Adrenal gland (tissue), 12 donors: ENCODE measurements around the gene RINL. TPM values are rescaled to one million over a fixed set of nuclear protein-coding genes. Genes with fewer than 3 reads are reported as not detected.

ENCODE experiments used
- DNase-seq, 7 donors: peaks; one replicate each; pipeline ENCODE4 v3.0.0-alpha.2; 2019 to 2020
- H3K27ac ChIP-seq, 5 donors: fragments of 200-600 bp; sonication (generic) in 4 of 5; 1 replicate in 3 of 5; 2 replicates in 2 of 5; pipeline versions ENCODE4 v1.5.1 to v1.8.0; 2016 to 2020; ENCODE audit warnings: mild to moderate bottlenecking in 1 of 5
- H3K27me3 ChIP-seq: fragments of 200-600 bp; 2 replicates; pipeline ENCODE4 v1.8.0; 2021
- H3K36me3 ChIP-seq, 2 donors: fragments of 200-600 bp; replicated peaks in 1 of 2; 1 replicate in 1 of 2; 2 replicates in 1 of 2; pipeline versions ENCODE4 v1.5.1 to v1.8.0; 2018 to 2022
- H3K4me1 ChIP-seq, 2 donors: fragments of 200-600 bp; replicated peaks in 1 of 2; 1 replicate in 1 of 2; 2 replicates in 1 of 2; pipeline versions ENCODE4 v1.5.1 to v1.8.0; 2018 to 2021
- H3K4me3 ChIP-seq, 4 donors: fragments of 200-600 bp; sonication (generic) in 3 of 4; one replicate each; pipeline ENCODE4 v1.5.1; 2016 to 2018
- H3K9me3 ChIP-seq, 3 donors: fragments of 200-600 bp; sonication (generic) in 1 of 3; replicated peaks in 1 of 3; 1 replicate in 2 of 3; 2 replicates in 1 of 3; pipeline versions ENCODE4 v1.5.1 to v1.8.0; 2016 to 2021
- CTCF ChIP-seq, 6 experiments: fragments of 450-650 bp in 4 of 6; fragments of 200-600 bp in 2 of 6; sonication (generic) in 1 of 6; IDR thresholded peaks; 1 replicate in 5 of 6; 2 replicates in 1 of 6; pipeline versions ENCODE4 v1.5.1 to v1.8.0; 2016 to 2021; ENCODE audit warnings: antibody characterized with exemption in 6 of 6, mild to moderate bottlenecking in 2 of 6, moderate library complexity in 1 of 6
- POLR2A ChIP-seq, 2 donors: fragments of 450-650 bp; IDR thresholded peaks; one replicate each; pipeline ENCODE4 v1.6.1; 2017; ENCODE audit warnings: antibody characterized with exemption in 2 of 2, mild to moderate bottlenecking in 2 of 2, moderate library complexity in 1 of 2
- WGBS, 4 donors: extraction: QIAGEN DNeasy Blood & Tissue Kit in 2 of 4; methylation state at CpG; one replicate each; pipeline versions ENCODE4 v1.1.5 to v1.1.7; 2013 to 2017; 5-methylcytosine and 5-hydroxymethylcytosine counted together
- intact Hi-C, 2 donors: fragments of 100-400 bp; cut with DNase I; formaldehyde crosslinking; loops; one replicate each; pipeline versions ENCODE4 v1.14.1 to v1.15.0; 2022 to 2023
- polyA plus RNA-seq, 3 donors: library from polyadenylated mRNA; stranded (reverse); fragments of 200-250 nt in 2 of 3; fragments of 350-450 nt in 1 of 3; fragmentation: Illumina TruSeq in 1 of 3; extraction: RNeasy Lipid Tissue Mini Kit (QIAGEN cat#74804) in 1 of 3; gene quantifications; one replicate each; pipeline ENCODE4 v1.2.3, GENCODE V29; 2013 to 2014
- total RNA-seq, 9 donors: library from RNA; depleted of rRNA in 4 of 9; stranded (reverse); fragments of >200 nt in 4 of 9; fragments of 120-200 nt in 1 of 9; fragmentation: NEBNext Ultra II Directional in 1 of 9; extraction: Animal tissue kit (Norgen Biotek cat#: 25700) in 1 of 9; gene quantifications; one replicate each; pipeline versions ENCODE4 v1.1.0 to v1.2.4, GENCODE V29; 2013 to 2023
- donor health status: healthy with polysubstance abuse.
- donor health status: Bipolar disorder and iron deficiency.
- donor health status: DM: yes; HTN: yes; CAD: no.
- donor health status: DM: no; HTN: no; CAD: no.
- donor health status: DM: no; HTN: no; CAD: no.
- donor health status: DM: yes; HTN: yes; CAD: no.

RINL gene
- total and polyA plus RNA-seq, 12 donors: 0.54 to 24.1 (median 4.9) TPM

DNA sequence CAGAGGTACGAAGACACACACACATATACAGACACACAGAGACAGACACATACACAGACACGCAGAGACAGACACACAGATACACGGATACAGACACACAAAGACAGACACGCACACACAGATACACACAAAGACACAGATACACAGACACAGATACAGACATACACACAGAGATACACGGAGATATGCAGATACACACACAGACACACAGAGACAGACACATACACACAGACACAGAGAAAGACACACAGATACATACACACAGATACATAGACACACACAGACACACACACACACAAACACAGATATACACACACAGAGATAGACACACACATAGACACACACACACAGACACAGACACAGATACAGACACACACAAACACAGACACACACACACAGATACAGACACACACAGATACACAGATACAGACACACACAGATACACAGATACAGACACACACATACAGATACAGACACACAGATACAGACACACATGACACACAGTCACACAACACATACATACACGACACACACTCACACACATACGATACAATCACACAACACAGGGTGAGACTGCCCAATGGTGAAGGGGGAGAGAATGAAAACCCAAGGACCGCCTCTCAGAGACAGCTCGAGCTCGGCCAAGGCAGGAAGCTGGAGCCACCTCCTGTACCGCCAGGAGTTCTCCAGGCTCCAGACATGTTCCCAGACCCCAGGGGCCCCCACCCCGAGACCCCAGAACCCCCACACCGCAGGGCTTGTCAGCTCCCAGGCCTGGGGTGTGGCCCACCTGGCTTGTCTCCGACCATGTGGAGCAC lies 42.7 kb upstream of the RINL start:
- intact Hi-C loops: loop anchor here in 1 of 2 donors (10.0 kb wide), 1 partner anchor 176 kb away; the partner anchor contains the start of gene CAPN12
- Histone ChIP-seq H3K4me1 (peaks cover 0 to 3% of the 10 kb centered on the region in 2 donors), H3K4me3 (no peak overlapping the region), H3K27ac (no peak overlapping the region), H3K36me3 (peaks cover 0 to 33% of the 10 kb centered on the region in 2 donors), H3K27me3 (no peaks in the 10 kb centered on the region), H3K9me3 (no peaks in the 10 kb centered on the region)
- TF ChIP-seq POLR2A (IDR thresholded peaks at IDR 0.05) (no peak), CTCF (IDR thresholded peaks at IDR 0.05) (no peak)
- 76 to 82% (median 78%) methylated on average over 10 to 14 of the region's 14 CpGs for WGBS, 4 donors
- no peak for DNase-seq

- Histone ChIP-seq H3K27me3 (no peaks in the 10 kb centered on the region), H3K36me3 (peaks cover 0 to 25% of the 10 kb centered on the region in 2 donors), H3K9me3 (no peaks in the 10 kb centered on the region), H3K27ac (no peak overlapping the region), H3K4me1 (peaks cover 0 to 3% of the 10 kb centered on the region in 2 donors), H3K4me3 (no peak overlapping the region)
- 70 to 76% (median 73%) methylated on average over 21 of the region's 21 CpGs for WGBS, 4 donors
- intact Hi-C loops: loop anchor here (10.0 kb wide), 3 partner anchors 175 to 295 kb away; partner anchors contain the start of gene CAPN12 (in 1 of the 2)
- peak in 1 of 7 donors; percentile 12 for DNase-seq
- TF ChIP-seq CTCF (IDR thresholded peaks at IDR 0.05): no peak
- TF ChIP-seq POLR2A (IDR thresholded peaks at IDR 0.05): no peak
These were observed 41.9 kb upstream of the RINL start for GRCh38 chr19:38919837-38920601.

- intact Hi-C loops: loop anchor here (10.0 kb wide), 2 partner anchors 284 to 294 kb away; no protein-coding TSS in a partner anchor
- no peak overlapping the region for H3K27ac ChIP-seq
- peaks cover 0 to 3% of the 10 kb centered on the region in 2 donors for H3K4me1 ChIP-seq
- H3K36me3 ChIP-seq: peaks cover 0 to 11% of the 10 kb centered on the region in 2 donors
- no peak overlapping the region for H3K4me3 ChIP-seq
- no peaks in the 10 kb centered on the region for H3K9me3 ChIP-seq
- no peaks in the 10 kb centered on the region for H3K27me3 ChIP-seq
- DNase-seq: peak in 1 of 7 donors; percentile 10
- no peak for TF ChIP-seq CTCF (IDR thresholded peaks at IDR 0.05)
- no peak for TF ChIP-seq POLR2A (IDR thresholded peaks at IDR 0.05)
- 86 to 94% (median 90%) methylated on average over 7 to 10 of the region's 10 CpGs for WGBS, 4 donors
These were observed 40.5 kb upstream of the RINL start for GRCh38 chr19:38918526-38918925.

DNA sequence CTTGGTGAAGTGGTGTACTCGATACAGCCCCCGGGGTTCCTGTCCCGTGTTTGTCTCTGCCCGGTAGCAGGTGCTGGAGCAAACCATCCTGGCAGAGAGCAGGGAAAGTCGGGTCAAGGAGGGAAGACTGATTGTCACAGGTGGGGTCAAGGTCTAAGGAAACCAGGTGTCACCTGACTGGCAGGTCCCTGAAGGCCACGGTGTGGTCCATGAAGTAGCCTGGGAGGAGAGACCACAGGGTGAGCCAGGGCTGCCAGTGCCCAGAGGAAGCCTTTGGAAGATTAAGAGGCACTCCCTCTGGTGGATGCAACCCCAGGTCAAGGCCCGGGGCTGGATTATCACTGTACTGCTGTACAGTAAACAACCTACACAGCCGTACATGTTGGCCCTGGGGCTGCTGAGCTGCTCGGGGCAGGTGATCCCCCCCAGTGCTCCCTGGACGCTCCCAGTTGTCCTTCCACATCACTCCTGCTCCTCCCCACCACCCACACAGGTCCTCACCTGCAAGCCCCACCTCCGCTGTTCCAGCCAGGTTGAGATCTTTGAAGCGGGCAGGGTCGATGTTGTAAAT lies 39.9 kb upstream of the RINL start:
- DNase-seq: peak in 6 of 7 donors; percentile 41 to 66 (median 54)
- H3K36me3 ChIP-seq: peaks cover 0 to 11% of the 10 kb centered on the region in 2 donors
- H3K9me3 ChIP-seq: no peaks in the 10 kb centered on the region
- H3K4me3 ChIP-seq: no peak overlapping the region
- TF ChIP-seq POLR2A (IDR thresholded peaks at IDR 0.05) (no peak), CTCF (IDR thresholded peaks at IDR 0.05) (peak in 4 of 6 experiments; percentile 9 to 25 (median 18))
- peaks cover 0 to 3% of the 10 kb centered on the region in 2 donors for H3K4me1 ChIP-seq
- H3K27ac ChIP-seq: no peak overlapping the region
- WGBS, 4 donors: 55 to 100% (median 62%) methylated on average over 3 to 13 of the region's 13 CpGs
- H3K27me3 ChIP-seq: no peaks in the 10 kb centered on the region
- intact Hi-C loops: loop anchor here (10.0 kb wide), 2 partner anchors 283 to 293 kb away; no protein-coding TSS in a partner anchor
